BLaER1 treated with 17β-estradiol and CSF1 and Interleukin-3, amounts not matched to agents 10 nM and 100 nM (cell line): Measurements from ENCODE around the gene ASIC4.
A peak's percentile ranks its signal among the peaks of the same experiment; 100 is the strongest.

ENCODE experiments used
- H3K27ac ChIP-seq, 11 experiments: shearing (Covaris generic); formaldehyde crosslinking; 2 replicates each; pipeline ENCODE4 v1.8.1; 2022
- H3K27me3 ChIP-seq, 11 experiments: shearing (Covaris generic); formaldehyde crosslinking; 2 replicates each; pipeline ENCODE4 v1.8.1; 2022
- H3K36me3 ChIP-seq, 11 experiments: shearing (Covaris generic); formaldehyde crosslinking; 2 replicates each; pipeline ENCODE4 v1.8.1; 2022
- H3K4me1 ChIP-seq, 10 experiments: shearing (Covaris generic); formaldehyde crosslinking; 2 replicates each; pipeline ENCODE4 v1.8.1; 2022
- H3K4me2 ChIP-seq, 11 experiments: shearing (Covaris generic); formaldehyde crosslinking; 2 replicates each; pipeline ENCODE4 v1.8.1; 2022
- H3K4me3 ChIP-seq, 10 experiments: shearing (Covaris generic); formaldehyde crosslinking; 2 replicates each; pipeline ENCODE4 v1.8.1; 2022
- H3K9ac ChIP-seq, 11 experiments: shearing (Covaris generic); formaldehyde crosslinking; 2 replicates each; pipeline ENCODE4 v1.8.1; 2022
- H3K9me3 ChIP-seq, 11 experiments: shearing (Covaris generic); formaldehyde crosslinking; replicated peaks in 1 of 11; 2 replicates each; pipeline ENCODE4 v1.8.1; 2022
- H4K20me1 ChIP-seq, 11 experiments: shearing (Covaris generic); formaldehyde crosslinking; 2 replicates each; pipeline ENCODE4 v1.8.1; 2022
- Cebpa-rat ChIP-seq, 11 experiments: shearing (Covaris generic); IDR thresholded peaks; 2 replicates each; pipeline ENCODE4 v1.8.1; 2022

ASIC4 gene

DNA sequence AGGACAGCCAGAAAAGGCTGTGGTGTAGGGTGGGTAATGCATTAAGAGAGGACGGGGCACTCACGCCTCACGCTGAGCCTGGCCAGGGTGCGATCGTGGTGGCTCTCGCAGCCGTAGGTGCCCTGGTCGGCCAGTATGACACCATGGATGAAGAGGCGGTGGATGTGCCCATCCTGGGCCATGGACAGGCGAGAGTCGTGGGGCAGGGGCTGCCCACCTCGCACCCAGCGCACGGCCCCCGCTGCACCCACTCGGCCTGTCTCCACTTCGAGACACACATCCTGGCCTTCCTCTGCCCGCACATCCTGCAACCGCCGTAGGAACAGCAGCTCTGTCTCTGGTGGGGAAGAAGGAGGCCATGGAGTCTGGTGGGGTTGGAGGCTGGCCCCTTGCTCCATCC is 41.7 kb downstream of the ASIC4 start:
- no peak overlapping the region for H3K4me2 ChIP-seq
- H3K27ac ChIP-seq, result no peak overlapping the region
- peaks cover 0 to 9% (median 0%) of the 10 kb centered on the region in 11 experiments; a peak in 4 of 22 replicates for H3K9me3 ChIP-seq
- H3K9ac ChIP-seq, result no peak overlapping the region
- H4K20me1 ChIP-seq, result peaks cover 0 to 26% (median 0%) of the 10 kb centered on the region in 11 experiments; a peak in 5 of 22 replicates
- H3K4me3 ChIP-seq, result no peak overlapping the region
- peaks cover 7 to 20% (median 14%) of the 10 kb centered on the region in 10 experiments for H3K4me1 ChIP-seq
- H3K36me3 ChIP-seq, result no peaks in the 10 kb centered on the region; a peak in 1 of 22 replicates
- peaks cover 0 to 15% (median 11%) of the 10 kb centered on the region in 11 experiments; a peak in 17 of 22 replicates for H3K27me3 ChIP-seq
- no peak for TF ChIP-seq Cebpa-rat (IDR thresholded peaks at IDR 0.05)

DNA sequence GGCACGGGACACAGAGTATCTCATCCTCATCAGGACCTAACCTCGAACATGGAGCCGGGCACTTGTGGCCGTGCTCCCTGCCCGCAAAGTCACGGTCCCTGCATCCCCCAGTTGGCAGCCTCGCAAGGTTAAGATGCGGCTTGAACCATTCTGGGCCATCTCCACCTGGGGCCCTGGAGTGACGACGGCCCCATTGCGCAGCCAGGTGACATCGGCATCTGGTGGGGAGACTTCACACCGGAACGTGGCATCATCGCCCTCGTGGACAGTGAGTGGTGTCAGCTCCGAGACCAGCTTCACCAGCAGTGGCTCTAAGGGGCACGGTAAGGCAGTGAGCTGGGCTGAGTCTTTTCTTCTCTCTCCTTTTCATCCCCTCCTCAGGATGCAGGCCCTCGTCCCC is 42.1 kb downstream of the ASIC4 start:
- H3K36me3 ChIP-seq, result no peaks in the 10 kb centered on the region; a peak in 1 of 22 replicates
- H3K27me3 ChIP-seq, result peaks cover 0 to 15% (median 7%) of the 10 kb centered on the region in 11 experiments; a peak in 16 of 22 replicates
- H3K9ac ChIP-seq, result no peak overlapping the region
- no peak overlapping the region for H3K27ac ChIP-seq
- no peak overlapping the region for H3K4me3 ChIP-seq
- TF ChIP-seq Cebpa-rat (IDR thresholded peaks at IDR 0.05), result no peak
- H3K4me2 ChIP-seq, result no peak overlapping the region
- peaks cover 0 to 30% (median 0%) of the 10 kb centered on the region in 11 experiments; a peak in 5 of 22 replicates for H4K20me1 ChIP-seq
- H3K9me3 ChIP-seq, result peaks cover 0 to 9% (median 0%) of the 10 kb centered on the region in 11 experiments; a peak in 4 of 22 replicates
- peaks cover 7 to 20% (median 15%) of the 10 kb centered on the region in 10 experiments for H3K4me1 ChIP-seq

- H3K4me3 ChIP-seq, result no peak overlapping the region
- H3K27me3 ChIP-seq, result peaks cover 0 to 6% (median 0%) of the 10 kb centered on the region in 11 experiments; a peak in 2 of 22 replicates
- no peak overlapping the region for H3K4me2 ChIP-seq
- H3K4me1 ChIP-seq, result peaks cover 7 to 16% (median 11%) of the 10 kb centered on the region in 10 experiments
- H3K27ac ChIP-seq, result no peak overlapping the region
- peaks cover 0 to 9% (median 0%) of the 10 kb centered on the region in 11 experiments; a peak in 4 of 22 replicates for H3K9me3 ChIP-seq
- no peaks in the 10 kb centered on the region; a peak in 2 of 22 replicates for H3K36me3 ChIP-seq
- TF ChIP-seq Cebpa-rat (IDR thresholded peaks at IDR 0.05), result no peak
- H4K20me1 ChIP-seq, result peaks cover 0 to 39% (median 0%) of the 10 kb centered on the region in 11 experiments; a peak in 5 of 22 replicates
- H3K9ac ChIP-seq, result no peak overlapping the region
Observed at GRCh38 chr2:219557320-219557719, 43.0 kb downstream of the ASIC4 start.

DNA sequence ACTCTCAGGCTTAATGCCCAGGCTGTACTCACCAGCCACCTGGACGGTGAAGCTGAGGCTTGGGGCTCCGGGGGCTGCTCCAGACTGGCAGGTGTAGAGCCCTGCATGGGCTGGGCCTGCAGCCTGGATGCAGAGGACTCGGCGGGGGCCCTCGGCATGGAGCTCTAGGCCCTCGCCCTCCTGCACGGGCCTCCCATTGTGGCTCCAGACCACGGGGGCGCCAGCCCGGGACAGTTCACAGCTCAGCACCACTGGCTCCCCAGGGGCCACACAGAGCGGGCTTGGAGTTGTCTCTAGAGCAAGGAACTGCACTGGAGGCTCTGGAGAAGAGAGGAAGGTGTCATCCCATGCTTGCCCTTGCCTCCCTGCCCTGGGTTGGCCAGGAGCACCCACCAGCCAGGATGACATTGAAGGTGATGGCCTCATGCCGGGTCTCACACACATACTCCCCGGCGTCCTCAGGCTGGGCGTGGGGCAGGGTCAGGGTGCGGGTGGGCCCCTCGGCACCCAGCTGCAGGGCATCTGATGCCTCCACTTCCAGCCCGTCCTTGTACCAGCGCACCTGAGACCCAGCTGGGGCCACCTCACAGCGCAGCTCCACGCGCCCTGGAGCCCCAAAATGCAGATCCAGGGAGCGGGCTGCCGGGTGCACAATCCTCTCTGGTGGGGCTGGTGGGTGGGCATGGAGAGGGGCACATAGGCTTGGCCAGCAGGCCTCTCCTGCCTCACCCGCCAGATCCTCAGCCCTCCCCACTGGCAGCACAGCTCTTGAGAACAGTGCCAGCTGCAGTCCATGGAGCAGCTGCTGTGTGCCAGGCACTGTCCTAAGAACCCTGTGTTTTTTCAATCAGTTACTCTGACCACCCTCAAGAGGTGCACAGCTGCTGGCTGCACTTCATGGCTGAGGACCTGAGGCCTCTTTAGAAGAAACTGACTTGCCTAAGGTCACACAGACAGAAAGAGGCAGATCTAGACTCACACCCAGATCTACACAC is 43.8 kb downstream of the ASIC4 start:
- Histone ChIP-seq H3K9ac (no peak overlapping the region), H3K4me1 (peaks cover 5 to 12% (median 6%) of the 10 kb centered on the region in 10 experiments), H3K27ac (no peak overlapping the region), H3K4me2 (no peak overlapping the region), H3K4me3 (no peak overlapping the region), H4K20me1 (peaks cover 0 to 47% (median 0%) of the 10 kb centered on the region in 11 experiments; a peak in 5 of 22 replicates), H3K36me3 (no peaks in the 10 kb centered on the region; a peak in 2 of 22 replicates), H3K9me3 (peaks cover 0 to 4% (median 0%) of the 10 kb centered on the region in 11 experiments; a peak in 3 of 22 replicates), H3K27me3 (no peaks in the 10 kb centered on the region)
- TF ChIP-seq Cebpa-rat (IDR thresholded peaks at IDR 0.05), result no peak

DNA sequence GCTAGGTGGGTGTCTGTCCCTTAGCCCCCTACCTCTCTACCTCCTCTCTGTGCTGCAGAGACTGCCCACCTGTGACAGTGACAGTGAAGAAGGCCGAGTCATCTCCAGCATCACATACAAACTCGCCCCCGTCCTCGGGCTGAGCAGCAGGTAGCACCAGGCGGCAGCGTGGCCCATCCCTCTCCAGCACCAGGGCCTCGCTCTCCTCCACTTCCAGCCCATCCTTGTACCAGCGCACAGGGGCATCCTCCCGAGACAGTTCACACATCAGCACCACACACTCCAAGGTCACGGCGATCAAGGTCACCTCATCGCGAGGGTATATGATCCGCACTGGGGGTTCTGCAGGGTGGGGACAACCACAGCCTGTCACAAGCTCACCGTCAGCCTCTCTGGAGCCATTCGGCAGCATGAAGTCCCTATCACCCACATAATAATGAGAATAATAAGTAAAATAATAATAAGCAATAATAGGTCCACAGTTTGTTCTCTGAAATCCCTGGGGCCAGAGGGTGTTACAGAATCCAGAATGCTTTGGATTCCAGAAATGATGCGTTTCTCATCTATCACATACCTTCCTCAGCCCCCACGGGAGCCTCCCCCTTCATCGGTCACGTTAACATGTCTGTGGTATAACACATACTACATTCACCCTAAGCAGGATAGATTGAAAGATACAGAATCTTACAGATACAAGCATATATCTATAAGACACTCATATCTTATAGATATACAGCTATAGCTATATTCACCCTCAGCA is 45.1 kb downstream of the ASIC4 start:
- no peak overlapping the region for H3K4me3 ChIP-seq
- peaks cover 0 to 52% (median 0%) of the 10 kb centered on the region in 11 experiments; a peak in 6 of 22 replicates for H4K20me1 ChIP-seq
- H3K27me3 ChIP-seq, result no peaks in the 10 kb centered on the region
- peaks cover 0 to 3% (median 0%) of the 10 kb centered on the region in 11 experiments; a peak in 3 of 22 replicates for H3K36me3 ChIP-seq
- no peak for TF ChIP-seq Cebpa-rat (IDR thresholded peaks at IDR 0.05)
- H3K4me2 ChIP-seq, result peak overlapping the region in 2 of 11 experiments; percentile 63 to 74; a peak in 3 of 22 replicates
- no peak overlapping the region for H3K27ac ChIP-seq
- no peak overlapping the region for H3K9ac ChIP-seq
- H3K9me3 ChIP-seq, result peaks cover 0 to 4% (median 0%) of the 10 kb centered on the region in 11 experiments; a peak in 1 of 22 replicates
- H3K4me1 ChIP-seq, result peaks cover 5 to 12% (median 6%) of the 10 kb centered on the region in 10 experiments

DNA sequence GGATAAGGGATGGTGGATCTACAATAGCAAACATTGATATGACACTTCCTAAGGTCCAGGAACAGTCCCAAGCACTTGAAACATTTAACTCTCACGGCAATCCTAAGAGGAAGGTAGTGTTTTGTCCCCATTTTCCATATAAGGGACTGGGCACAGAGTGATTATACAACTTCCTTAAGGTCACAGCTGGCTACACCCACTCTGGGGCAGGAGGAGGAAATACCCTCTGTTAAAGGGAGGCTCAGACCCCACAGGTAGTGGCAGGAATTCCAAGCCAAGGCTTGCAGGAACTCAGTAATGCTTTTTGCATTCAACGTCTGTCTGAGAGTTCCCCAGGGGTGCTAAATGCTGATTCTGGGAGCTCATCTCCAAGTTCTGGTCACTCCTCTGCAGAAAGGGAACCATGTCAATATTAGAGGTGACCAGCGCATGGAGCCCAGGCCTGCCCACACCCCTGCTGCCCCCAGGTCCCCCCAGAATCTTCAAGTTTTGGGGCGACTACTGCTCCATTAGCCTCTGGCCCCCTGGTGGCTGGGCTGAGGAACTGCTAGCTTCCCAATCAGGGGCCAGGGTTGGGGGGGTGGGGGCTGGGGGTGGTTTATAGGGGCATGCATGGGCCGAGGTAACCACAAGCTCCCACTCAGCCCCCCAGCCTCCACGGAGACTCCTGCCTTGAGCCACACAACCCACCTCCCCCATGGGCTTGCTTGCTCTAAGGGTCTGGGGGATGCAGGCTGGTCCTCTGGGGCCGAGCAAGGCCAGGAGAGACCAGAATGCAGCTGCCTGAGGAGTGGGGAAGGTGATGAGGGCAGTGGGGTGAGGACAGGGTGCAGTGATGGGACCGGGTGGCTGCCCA is 46.0 kb downstream of the ASIC4 start:
- peaks cover 5 to 12% (median 6%) of the 10 kb centered on the region in 10 experiments for H3K4me1 ChIP-seq
- H3K4me2 ChIP-seq, result peak overlapping the region; percentile 11 to 74 (median 42); a peak in 19 of 22 replicates
- H3K27me3 ChIP-seq, result no peaks in the 10 kb centered on the region
- no peak overlapping the region for H3K9ac ChIP-seq
- peaks cover 0 to 12% (median 0%) of the 10 kb centered on the region in 11 experiments; a peak in 6 of 22 replicates for H3K36me3 ChIP-seq
- no peak overlapping the region for H3K4me3 ChIP-seq
- peaks cover 0 to 58% (median 0%) of the 10 kb centered on the region in 11 experiments; a peak in 6 of 22 replicates for H4K20me1 ChIP-seq
- TF ChIP-seq Cebpa-rat (IDR thresholded peaks at IDR 0.05), result no peak
- no peak overlapping the region for H3K27ac ChIP-seq
- peaks cover 0 to 4% (median 0%) of the 10 kb centered on the region in 11 experiments; a peak in 1 of 22 replicates for H3K9me3 ChIP-seq

DNA sequence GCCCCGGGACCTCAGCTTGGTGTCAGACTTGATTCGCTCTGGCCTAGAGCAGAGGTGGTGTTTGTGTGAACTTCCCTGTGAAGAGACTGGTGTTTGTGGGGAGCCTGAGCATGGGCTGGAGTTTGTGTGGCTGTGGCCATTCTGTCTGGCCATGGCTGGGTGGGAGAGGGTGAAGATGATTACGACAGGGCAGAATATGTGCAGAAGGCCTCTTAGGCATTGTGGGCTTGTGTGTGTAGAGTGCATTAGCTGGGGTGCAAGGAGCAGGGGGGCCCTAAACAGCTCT is 46.6 kb downstream of the ASIC4 start:
- peaks cover 0 to 4% (median 0%) of the 10 kb centered on the region in 11 experiments; a peak in 1 of 22 replicates for H3K9me3 ChIP-seq
- H3K4me1 ChIP-seq, result peaks cover 5 to 12% (median 6%) of the 10 kb centered on the region in 10 experiments
- no peak overlapping the region for H3K4me3 ChIP-seq
- no peak overlapping the region for H3K27ac ChIP-seq
- H3K36me3 ChIP-seq, result peaks cover 0 to 18% (median 3%) of the 10 kb centered on the region in 11 experiments; a peak in 6 of 22 replicates
- H3K9ac ChIP-seq, result no peak overlapping the region
- H4K20me1 ChIP-seq, result peaks cover 0 to 63% (median 0%) of the 10 kb centered on the region in 11 experiments; a peak in 6 of 22 replicates
- TF ChIP-seq Cebpa-rat (IDR thresholded peaks at IDR 0.05), result no peak
- no peaks in the 10 kb centered on the region for H3K27me3 ChIP-seq
- H3K4me2 ChIP-seq, result no peak overlapping the region
